PC-9 (cell line): ENCODE results near the gene SH3RF3. TPM values are rescaled to one million over a fixed set of nuclear protein-coding genes. Genes with fewer than 3 reads are reported as not detected.

Experiments
- BruUV-seq: library from RNA; stranded (reverse); fragments of 400-500 nt; replicated peaks from 2 replicates; lab custom pipeline; 2021; lab: Mats Ljungman, UMichigan
- CTCF ChIA-PET: fragments of 300-600 bp; sonication (Branson Sonifier 250); formaldehyde crosslinking; loops from one replicate; lab custom pipeline; 2022; ENCODE audit warnings: antibody characterized with exemption; lab: Charles Lee
- POLR2A ChIA-PET: fragments of 300-600 bp; sonication (Branson Sonifier 250); formaldehyde crosslinking; loops from one replicate; lab custom pipeline; 2022; ENCODE audit warnings: antibody characterized with exemption; ENCODE audit not compliant: unreplicated experiment; lab: Charles Lee
- DNase-seq, 2 experiments: peaks; one replicate each; pipeline versions ENCODE4 v3.0.0 to v3.0.0-alpha.2; 2015 to 2022; ENCODE audit warnings: mixed read lengths in 1 of 2
- H2AFZ ChIP-seq: fragments of 200-600 bp; sonication (generic); 2 replicates; pipeline ENCODE4 v1.8.1; 2017; ENCODE audit warnings: antibody characterized with exemption
- H3F3A ChIP-seq: fragments of 200-600 bp; sonication (generic); 2 replicates; pipeline ENCODE4 v1.8.1; 2017; ENCODE audit warnings: antibody characterized with exemption, mild to moderate bottlenecking, low read depth; ENCODE audit not compliant: insufficient read depth
- H3K27ac ChIP-seq: fragments of 200-600 bp; sonication (generic); 2 replicates; pipeline ENCODE4 v1.6.1; 2016; ENCODE audit warnings: mixed run types
- H3K27me3 ChIP-seq: fragments of 200-600 bp; sonication (generic); 2 replicates; pipeline ENCODE4 v1.6.1; 2016; ENCODE audit warnings: low read depth, mixed run types; ENCODE audit not compliant: insufficient read depth
- H3K36me3 ChIP-seq: fragments of 200-600 bp; sonication (generic); 2 replicates; pipeline ENCODE4 v1.6.1; 2016; ENCODE audit warnings: low read depth, mixed run types
- H3K4me1 ChIP-seq: fragments of 200-600 bp; sonication (generic); replicated peaks from 2 replicates; pipeline ENCODE4 v1.6.1; 2016; ENCODE audit warnings: mixed run types; ENCODE audit not compliant: insufficient read depth
- H3K4me2 ChIP-seq: fragments of 200-600 bp; sonication (generic); 2 replicates; pipeline ENCODE4 v1.6.1; 2017; ENCODE audit warnings: mixed run types
- H3K4me3 ChIP-seq: fragments of 200-600 bp; sonication (generic); 2 replicates; pipeline ENCODE4 v1.6.1; 2016; ENCODE audit warnings: mixed run types
- H3K79me2 ChIP-seq: fragments of 200-600 bp; sonication (generic); 2 replicates; pipeline ENCODE4 v1.6.1; 2017; ENCODE audit warnings: low read depth, mixed run types
- H3K9me2 ChIP-seq: fragments of 200-600 bp; sonication (generic); 2 replicates; pipeline ENCODE4 v1.8.1; 2017; ENCODE audit warnings: mild to moderate bottlenecking; ENCODE audit not compliant: insufficient read depth
- H3K9me3 ChIP-seq: fragments of 200-600 bp; sonication (generic); 2 replicates; pipeline ENCODE4 v1.8.1; 2016; ENCODE audit warnings: low read depth; ENCODE audit not compliant: insufficient read depth
- H4K20me1 ChIP-seq: fragments of 200-600 bp; sonication (generic); 2 replicates; pipeline ENCODE4 v1.8.1; 2017; ENCODE audit not compliant: insufficient read depth
- CTCF ChIP-seq: fragments of 200-600 bp; sonication (generic); conservative IDR thresholded peaks from 2 replicates; pipeline ENCODE4 v1.6.1; 2017; ENCODE audit warnings: mixed run types, antibody characterized with exemption, mild to moderate bottlenecking, moderate library complexity
- EZH2 ChIP-seq: fragments of 200-600 bp; sonication (generic); IDR thresholded peaks from 2 replicates; pipeline ENCODE4 v1.8.0; 2017; ENCODE audit warnings: antibody characterized with exemption, low read depth
- intact Hi-C: fragments of 100-400 bp; cut with micrococcal nuclease; formaldehyde crosslinking; loops from one replicate; pipeline ENCODE4 v1.10.0; 2022; ENCODE audit not compliant: unreplicated experiment
- total RNA-seq: library from RNA; stranded (reverse); gene quantifications from 2 replicates; pipeline ENCODE4 v1.2.3, GENCODE V29; 2021

SH3RF3 gene
- total RNA-seq, 1 experiment from 2014 or later: 6.1 TPM

- intact Hi-C loops: no loop called here
- Histone ChIP-seq H3K4me3 (no peak overlapping the region), H3K27ac (no peak overlapping the region), H3K79me2 (no peaks in the 10 kb centered on the region), H3K9me3 (no peaks in the 10 kb centered on the region), H2AFZ (no peak overlapping the region), H3K4me2 (no peak overlapping the region), H4K20me1 (no peaks in the 10 kb centered on the region), H3K9me2 (no peaks in the 10 kb centered on the region), H3K27me3 (no peaks in the 10 kb centered on the region), H3F3A (no peaks in the 10 kb centered on the region), H3K36me3 (no peaks in the 10 kb centered on the region), H3K4me1 (no peaks in the 10 kb centered on the region)
- ChIA-PET POLR2A (no interaction called here), CTCF (no interaction called here)
- no peak for TF ChIP-seq CTCF
- TF ChIP-seq EZH2: no peak
- no peak for DNase-seq
- no TSS peak for BruUV-seq
These were observed 264.0 kb downstream of the SH3RF3 start for GRCh38 chr2:109392816-109393661.

GRCh38 chr2:109393662-109393972, 264.6 kb downstream of the SH3RF3 start:
- no peaks in the 10 kb centered on the region for H3K27me3 ChIP-seq
- no peaks in the 10 kb centered on the region for H3K9me2 ChIP-seq
- no peaks in the 10 kb centered on the region for H3K4me1 ChIP-seq
- H3K4me2 ChIP-seq: no peak overlapping the region
- no peak overlapping the region for H3K4me3 ChIP-seq
- POLR2A ChIA-PET: no interaction called here
- no peak for TF ChIP-seq EZH2
- TF ChIP-seq CTCF: no peak
- no peaks in the 10 kb centered on the region for H3F3A ChIP-seq
- intact Hi-C loops: no loop called here
- CTCF ChIA-PET: no interaction called here
- DNase-seq: no peak
- no peaks in the 10 kb centered on the region for H4K20me1 ChIP-seq
- H3K36me3 ChIP-seq: no peaks in the 10 kb centered on the region
- no TSS peak for BruUV-seq
- H3K79me2 ChIP-seq: no peaks in the 10 kb centered on the region
- H3K27ac ChIP-seq: no peak overlapping the region
- H2AFZ ChIP-seq: no peak overlapping the region
- H3K9me3 ChIP-seq: no peaks in the 10 kb centered on the region

GRCh38 chr2:109395494-109396201, 266.6 kb downstream of the SH3RF3 start:
- DNase-seq: no peak
- Histone ChIP-seq H3K79me2 (no peaks in the 10 kb centered on the region), H3K27ac (no peak overlapping the region), H2AFZ (no peak overlapping the region), H3K4me1 (no peaks in the 10 kb centered on the region), H3K9me3 (no peaks in the 10 kb centered on the region), H3K4me2 (no peak overlapping the region), H3K9me2 (no peaks in the 10 kb centered on the region), H3K36me3 (no peaks in the 10 kb centered on the region), H3K27me3 (no peaks in the 10 kb centered on the region), H3K4me3 (no peak overlapping the region), H3F3A (no peaks in the 10 kb centered on the region), H4K20me1 (no peaks in the 10 kb centered on the region)
- ChIA-PET CTCF (no interaction called here), POLR2A (no interaction called here)
- intact Hi-C loops: no loop called here
- TF ChIP-seq EZH2 (no peak), CTCF (no peak)
- BruUV-seq: no TSS peak
